ENCODE results near the gene POLD3. TPM values are rescaled to one million over a fixed set of nuclear protein-coding genes. Genes with fewer than 3 reads are reported as not detected.

The POLD3 gene
- total and polyA plus RNA-seq, 2 of the 8 experiments (the other 6 are each of a cell fraction or from before 2014, with no cell fraction given), result 18.1 to 29.3 TPM

- no peak for TF ChIP-seq RAD21 (IDR thresholded peaks at IDR 0.05 in 1 of 2, conservative IDR thresholded peaks at IDR 0.05 in 1 of 2; ENCODE audit: low read depth in 2 of 2, low read length in 2 of 2)
These were observed 33.1 kb upstream of the POLD3 start (continued) for GRCh38 chr11:74559110-74559933.
